ENCODE measurements around the gene EMP3.

The EMP3 gene

DNA sequence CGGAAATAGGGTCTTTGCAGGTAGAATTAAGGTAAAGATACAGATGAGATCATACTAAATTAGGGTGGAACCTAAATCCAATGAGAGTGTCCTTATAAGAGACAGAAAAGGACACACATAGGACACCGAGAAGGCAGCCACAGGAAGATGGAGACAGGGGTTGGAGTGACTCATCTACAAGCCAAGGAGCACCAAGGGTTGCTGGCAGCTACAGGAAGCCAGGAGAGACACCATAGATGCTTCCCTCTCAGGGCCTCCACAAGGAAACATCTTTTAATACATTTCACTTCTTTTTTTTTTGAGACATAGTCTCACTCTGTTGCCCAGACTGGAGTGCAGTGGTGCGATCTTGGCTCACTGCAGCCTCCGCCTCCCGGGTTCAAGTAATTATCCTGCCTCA is 28.3 kb downstream of the EMP3 start:
- H3K27me3 ChIP-seq (replicated peaks; ENCODE audit: control insufficient read depth, insufficient read depth, low read length), result no peaks in the 10 kb centered on the region
- TF ChIP-seq, protein P1, sequence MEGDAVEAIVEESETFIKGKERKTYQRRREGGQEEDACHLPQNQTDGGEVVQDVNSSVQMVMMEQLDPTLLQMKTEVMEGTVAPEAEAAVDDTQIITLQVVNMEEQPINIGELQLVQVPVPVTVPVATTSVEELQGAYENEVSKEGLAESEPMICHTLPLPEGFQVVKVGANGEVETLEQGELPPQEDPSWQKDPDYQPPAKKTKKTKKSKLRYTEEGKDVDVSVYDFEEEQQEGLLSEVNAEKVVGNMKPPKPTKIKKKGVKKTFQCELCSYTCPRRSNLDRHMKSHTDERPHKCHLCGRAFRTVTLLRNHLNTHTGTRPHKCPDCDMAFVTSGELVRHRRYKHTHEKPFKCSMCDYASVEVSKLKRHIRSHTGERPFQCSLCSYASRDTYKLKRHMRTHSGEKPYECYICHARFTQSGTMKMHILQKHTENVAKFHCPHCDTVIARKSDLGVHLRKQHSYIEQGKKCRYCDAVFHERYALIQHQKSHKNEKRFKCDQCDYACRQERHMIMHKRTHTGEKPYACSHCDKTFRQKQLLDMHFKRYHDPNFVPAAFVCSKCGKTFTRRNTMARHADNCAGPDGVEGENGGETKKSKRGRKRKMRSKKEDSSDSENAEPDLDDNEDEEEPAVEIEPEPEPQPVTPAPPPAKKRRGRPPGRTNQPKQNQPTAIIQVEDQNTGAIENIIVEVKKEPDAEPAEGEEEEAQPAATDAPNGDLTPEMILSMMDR (IDR thresholded peaks at IDR 0.05; ENCODE audit: insufficient read depth, low read length, poor library complexity, severe bottlenecking), result no peak
- DNase-seq (ENCODE audit: extremely low read depth, insufficient read length), result no peak
- H3K4me3 ChIP-seq (replicated peaks; ENCODE audit: low read depth, low read length), result no peak overlapping the region
- H3K36me3 ChIP-seq (ENCODE audit: control insufficient read depth, insufficient read depth, low read length), result no peaks in the 10 kb centered on the region

DNA sequence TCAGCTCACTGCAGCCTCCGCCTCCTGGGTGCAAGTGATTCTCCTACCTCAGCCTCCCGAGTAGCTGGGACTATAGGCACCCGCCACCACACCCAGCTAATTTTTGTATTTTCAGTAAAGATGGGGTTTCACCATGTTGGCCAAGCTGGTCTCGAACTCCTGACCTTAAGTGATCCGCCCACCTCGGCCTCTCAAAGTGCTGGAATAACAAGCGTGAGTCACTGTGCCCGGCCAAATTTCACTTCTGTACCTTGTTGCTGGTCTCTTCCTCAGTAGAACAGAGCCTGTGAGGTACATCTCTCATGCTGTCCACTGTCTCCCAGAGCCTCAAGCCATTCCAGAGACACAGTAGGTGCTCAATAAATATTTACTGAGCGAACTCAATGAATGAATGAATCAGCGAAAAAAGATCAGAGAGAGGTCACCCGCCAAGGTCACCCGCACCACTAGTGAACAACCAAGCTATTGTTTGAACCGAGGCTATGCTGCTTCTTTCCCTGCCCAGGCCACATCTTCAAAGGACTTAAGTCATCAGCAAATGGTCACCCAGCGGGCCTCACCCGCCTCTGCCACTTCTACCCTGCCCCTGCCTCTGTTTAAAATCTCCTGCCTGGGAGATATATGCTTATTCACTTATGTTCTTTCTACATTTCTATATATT is 29.1 kb downstream of the EMP3 start:
- no peak for DNase-seq (ENCODE audit: extremely low read depth, insufficient read length)
- TF ChIP-seq, protein P1 (IDR thresholded peaks at IDR 0.05; ENCODE audit: insufficient read depth, low read length, poor library complexity, severe bottlenecking), result no peak

DNA sequence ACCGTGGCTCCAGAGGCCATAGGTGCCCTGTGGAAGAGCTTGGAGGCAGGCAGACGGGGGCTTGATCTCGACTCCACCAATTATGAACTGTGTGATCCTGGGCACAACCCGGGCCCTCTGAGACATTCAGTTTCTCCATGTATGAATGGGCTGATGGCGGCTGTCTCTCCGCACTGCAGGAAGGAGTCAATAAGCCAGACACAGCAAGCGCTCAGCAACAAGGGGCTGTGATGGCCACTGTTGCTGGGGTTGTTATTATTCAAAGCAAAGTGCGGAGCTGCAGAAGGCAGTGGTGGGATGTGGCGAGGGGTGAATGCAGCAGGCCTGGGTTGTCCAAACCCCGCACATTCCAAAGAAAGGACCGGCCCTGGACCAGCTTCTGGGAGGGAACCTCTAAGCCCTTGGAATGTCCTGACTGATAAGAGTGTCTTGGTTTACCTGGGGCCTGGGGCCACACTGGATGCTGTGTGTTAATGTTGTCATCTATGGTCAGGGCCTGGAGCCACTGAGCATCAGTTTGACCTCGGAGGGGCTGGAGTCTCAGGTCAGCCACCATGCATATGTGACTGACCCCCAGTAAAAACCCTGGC is 30.1 kb downstream of the EMP3 start:
- TF ChIP-seq, protein P1 (IDR thresholded peaks at IDR 0.05; ENCODE audit: insufficient read depth, low read length, poor library complexity, severe bottlenecking), result no peak
- H3K27me3 ChIP-seq (replicated peaks; ENCODE audit: control insufficient read depth, insufficient read depth, low read length), result no peaks in the 10 kb centered on the region
- H3K4me3 ChIP-seq (replicated peaks; ENCODE audit: low read depth, low read length), result no peak overlapping the region
- no peak for DNase-seq (ENCODE audit: extremely low read depth, insufficient read length)
- H3K36me3 ChIP-seq (ENCODE audit: control insufficient read depth, insufficient read depth, low read length), result no peaks in the 10 kb centered on the region

More for the DNA sequence above, 29.1 kb downstream of the EMP3 start:
- H3K36me3 ChIP-seq (ENCODE audit: control insufficient read depth, insufficient read depth, low read length), result no peaks in the 10 kb centered on the region
- H3K27me3 ChIP-seq (replicated peaks; ENCODE audit: control insufficient read depth, insufficient read depth, low read length), result no peaks in the 10 kb centered on the region
- H3K4me3 ChIP-seq (replicated peaks; ENCODE audit: low read depth, low read length), result no peak overlapping the region

DNA sequence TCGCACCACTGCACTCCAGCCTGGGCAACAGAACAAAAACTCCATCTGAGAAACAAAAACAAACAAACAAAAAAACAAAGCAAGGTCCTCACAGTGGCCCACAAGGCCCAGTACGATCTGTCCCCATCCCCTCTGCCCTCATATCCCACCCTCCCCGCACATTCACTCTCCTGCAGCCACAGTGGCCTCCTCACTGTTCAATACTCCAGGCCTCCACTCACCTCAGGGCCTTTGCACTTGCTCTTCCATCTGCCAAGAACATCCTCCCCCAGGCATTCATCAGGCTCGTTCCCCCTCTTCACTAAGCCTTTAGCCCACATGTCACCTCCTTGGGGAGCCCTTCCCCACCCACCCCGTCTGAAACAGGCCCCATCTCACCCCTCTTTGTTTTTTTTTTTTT is 33.8 kb downstream of the EMP3 start:
- no peak overlapping the region for H3K4me3 ChIP-seq (replicated peaks; ENCODE audit: low read depth, low read length)
- no peaks in the 10 kb centered on the region for H3K27me3 ChIP-seq (replicated peaks; ENCODE audit: control insufficient read depth, insufficient read depth, low read length)
- H3K36me3 ChIP-seq (ENCODE audit: control insufficient read depth, insufficient read depth, low read length), result no peaks in the 10 kb centered on the region
- TF ChIP-seq, protein P1 (IDR thresholded peaks at IDR 0.05; ENCODE audit: insufficient read depth, low read length, poor library complexity, severe bottlenecking), result no peak
- DNase-seq (ENCODE audit: extremely low read depth, insufficient read length), result no peak

DNA sequence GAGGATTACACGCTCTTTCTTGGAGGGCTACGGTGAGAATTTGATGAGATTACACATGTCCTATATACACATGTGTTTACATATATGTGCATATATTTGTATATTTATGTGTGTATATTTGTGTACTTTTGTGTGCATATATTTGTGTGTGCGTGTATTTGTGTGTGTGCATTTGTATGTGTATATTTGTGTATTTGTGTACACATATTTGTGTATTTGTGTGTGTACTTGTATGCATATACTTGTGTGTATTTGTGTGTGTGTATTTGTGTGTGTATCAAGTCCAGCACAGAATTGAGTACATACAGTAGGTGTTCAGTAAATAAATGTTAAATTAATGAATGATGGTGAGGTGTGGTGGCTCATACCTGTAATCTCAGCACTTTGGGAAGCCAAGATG is 36.6 kb downstream of the EMP3 start:
- no peak for DNase-seq (ENCODE audit: extremely low read depth, insufficient read length)
- Histone ChIP-seq H3K27me3 (replicated peaks; ENCODE audit: control insufficient read depth, insufficient read depth, low read length) (no peaks in the 10 kb centered on the region), H3K36me3 (ENCODE audit: control insufficient read depth, insufficient read depth, low read length) (no peaks in the 10 kb centered on the region), H3K4me3 (replicated peaks; ENCODE audit: low read depth, low read length) (no peak overlapping the region)
- TF ChIP-seq, protein P1 (IDR thresholded peaks at IDR 0.05; ENCODE audit: insufficient read depth, low read length, poor library complexity, severe bottlenecking), result no peak

Data from GM06990 (cell line).